ENCODE measurements around the gene TGM3.

Gene TGM3

GRCh38 chr20:2330090-2330695, 34.4 kb downstream of the TGM3 start:
- Mint-ChIP-seq H3K36me3 (no peaks in the 10 kb centered on the region), H3K27ac (no peak overlapping the region), H3K4me3 (no peak overlapping the region), H3K4me1 (no peaks in the 10 kb centered on the region), H3K9me3 (no peaks in the 10 kb centered on the region), H3K27me3 (peaks cover 23 to 39% of the 10 kb centered on the region in 2 donors)
- no peak for DNase-seq
- ATAC-seq (replicated peaks): no peak

DNA sequence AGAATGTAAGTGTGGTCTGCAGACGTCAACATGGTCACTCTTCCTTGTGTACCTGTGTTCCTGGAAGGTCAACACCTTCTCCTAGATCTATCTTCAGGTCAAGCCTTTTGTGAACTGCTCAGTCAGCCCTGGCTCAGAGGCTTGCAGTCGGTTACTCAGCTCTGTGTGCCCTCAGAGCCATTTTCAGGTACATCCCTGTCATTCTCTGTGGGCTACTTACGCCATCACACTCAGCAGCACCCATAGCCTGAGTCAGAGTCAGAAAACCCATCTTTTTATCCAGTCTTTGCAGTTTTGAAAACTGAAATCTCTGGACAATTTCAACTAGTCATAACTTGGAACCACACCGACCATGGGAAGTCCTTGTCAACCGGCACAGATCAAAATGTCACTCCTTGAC, 35.3 kb downstream of the TGM3 start:
- H3K36me3 Mint-ChIP-seq: no peaks in the 10 kb centered on the region
- H3K4me3 Mint-ChIP-seq: no peak overlapping the region
- no peaks in the 10 kb centered on the region for H3K9me3 Mint-ChIP-seq
- H3K4me1 Mint-ChIP-seq: no peaks in the 10 kb centered on the region
- H3K27ac Mint-ChIP-seq: no peak overlapping the region
- peaks cover 16 to 37% of the 10 kb centered on the region in 2 donors for H3K27me3 Mint-ChIP-seq
- ATAC-seq (replicated peaks): no peak
- no peak for DNase-seq

DNA sequence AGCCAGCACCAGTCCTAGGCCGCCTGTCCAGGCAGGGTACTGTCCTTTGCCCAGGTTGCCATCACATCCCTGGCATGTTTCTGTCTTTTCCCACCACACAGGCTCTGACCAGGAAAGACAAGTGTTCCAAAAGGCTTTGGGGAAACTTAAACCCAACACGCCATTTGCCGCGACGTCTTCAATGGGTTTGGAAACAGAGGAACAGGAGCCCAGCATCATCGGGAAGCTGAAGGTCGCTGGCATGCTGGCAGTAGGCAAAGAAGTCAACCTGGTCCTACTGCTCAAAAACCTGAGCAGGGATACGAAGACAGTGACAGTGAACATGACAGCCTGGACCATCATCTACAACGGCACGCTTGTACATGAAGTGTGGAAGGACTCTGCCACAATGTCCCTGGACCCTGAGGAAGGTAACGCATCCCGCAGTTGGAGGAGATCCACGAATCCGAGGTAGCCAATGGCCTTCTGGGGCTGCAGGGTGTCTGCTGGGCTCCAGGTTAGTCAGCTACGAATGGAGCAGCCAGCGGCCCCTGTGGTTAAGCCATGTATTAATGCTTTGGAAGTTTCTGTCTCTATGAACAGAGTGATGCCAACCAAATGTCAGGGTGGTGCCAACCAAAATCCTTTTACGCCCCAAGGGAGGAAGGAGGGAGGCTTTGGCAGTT, 36.2 kb downstream of the TGM3 start:
- Mint-ChIP-seq H3K9me3 (no peaks in the 10 kb centered on the region), H3K36me3 (no peaks in the 10 kb centered on the region), H3K27ac (no peak overlapping the region), H3K4me3 (no peak overlapping the region), H3K27me3 (peaks cover 14 to 33% of the 10 kb centered on the region in 2 donors), H3K4me1 (no peaks in the 10 kb centered on the region)
- ATAC-seq (replicated peaks): no peak
- DNase-seq: no peak

DNA sequence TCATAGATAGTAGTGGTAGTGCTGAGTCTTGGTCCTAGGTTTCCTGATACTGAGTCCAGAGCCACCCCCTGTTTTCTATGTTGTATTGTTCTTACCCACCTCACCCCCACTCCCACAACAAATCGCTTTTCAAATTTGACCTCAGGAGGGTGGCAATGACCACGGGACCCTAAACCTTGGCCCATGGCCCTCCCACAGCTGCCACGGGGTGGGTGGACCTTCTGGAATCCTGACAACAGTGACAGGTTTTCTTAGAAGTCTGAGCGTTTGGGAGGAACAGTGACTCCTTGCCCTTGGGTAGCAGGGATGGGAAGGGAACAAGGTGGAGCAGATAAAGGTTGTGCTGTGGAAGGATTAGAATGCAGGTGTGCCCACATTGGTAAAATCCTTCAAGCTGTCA, 36.9 kb downstream of the TGM3 start:
- H3K9me3 Mint-ChIP-seq: no peaks in the 10 kb centered on the region
- H3K27me3 Mint-ChIP-seq: peaks cover 15 to 29% of the 10 kb centered on the region in 2 donors
- no peaks in the 10 kb centered on the region for H3K36me3 Mint-ChIP-seq

GRCh38 chr20:2333821-2334220, 38.0 kb downstream of the TGM3 start:
- no peak overlapping the region for H3K27ac Mint-ChIP-seq
- H3K4me1 Mint-ChIP-seq: no peaks in the 10 kb centered on the region
- ATAC-seq (replicated peaks) (no peak), DNase-seq (no peak)
- no peaks in the 10 kb centered on the region for H3K9me3 Mint-ChIP-seq
- no peaks in the 10 kb centered on the region for H3K36me3 Mint-ChIP-seq
- H3K4me3 Mint-ChIP-seq: no peak overlapping the region
- H3K27me3 Mint-ChIP-seq: peaks cover 15 to 21% of the 10 kb centered on the region in 2 donors

More for the DNA sequence above, 36.9 kb downstream of the TGM3 start:
- DNase-seq (no peak), ATAC-seq (replicated peaks) (no peak)
- Mint-ChIP-seq H3K27ac (no peak overlapping the region), H3K4me3 (no peak overlapping the region), H3K4me1 (no peaks in the 10 kb centered on the region)

DNA sequence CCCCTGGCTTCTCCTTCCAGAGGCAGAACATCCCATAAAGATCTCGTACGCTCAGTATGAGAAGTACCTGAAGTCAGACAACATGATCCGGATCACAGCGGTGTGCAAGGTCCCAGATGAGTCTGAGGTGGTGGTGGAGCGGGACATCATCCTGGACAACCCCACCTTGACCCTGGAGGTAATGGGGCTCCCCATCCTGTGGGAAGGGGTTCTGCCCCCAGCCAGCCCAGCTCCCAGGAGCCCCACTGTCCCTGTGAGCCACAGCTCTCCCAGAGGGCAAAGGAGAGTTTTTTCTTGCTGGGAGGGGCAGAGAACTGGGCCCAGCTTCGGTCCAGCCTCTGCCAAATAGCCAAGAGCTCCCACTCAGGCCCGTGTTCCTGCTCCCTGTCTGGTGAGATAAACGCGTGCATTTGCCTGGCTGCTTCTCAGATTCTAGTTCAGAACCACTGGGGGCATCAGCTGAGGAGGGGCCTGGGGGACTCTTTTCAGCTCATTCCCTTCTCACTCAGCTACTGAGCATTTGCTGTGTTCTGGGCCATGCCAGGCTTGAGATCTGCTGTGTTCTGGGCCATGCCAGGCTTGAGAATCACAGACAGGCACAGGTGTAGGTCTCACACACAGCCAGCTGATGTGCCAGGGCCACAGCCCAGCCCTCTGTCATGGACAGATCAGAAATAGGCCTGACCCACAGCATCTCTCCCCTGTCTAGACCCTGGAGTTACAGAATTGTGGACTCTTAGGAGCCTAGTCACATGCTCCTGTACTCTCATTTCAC, 39.5 kb downstream of the TGM3 start:
- no peak for DNase-seq
- Mint-ChIP-seq H3K27ac (no peak overlapping the region), H3K36me3 (peaks cover 0 to 1% of the 10 kb centered on the region in 2 donors), H3K27me3 (peaks cover 19 to 20% of the 10 kb centered on the region in 2 donors), H3K4me1 (no peaks in the 10 kb centered on the region), H3K9me3 (no peaks in the 10 kb centered on the region), H3K4me3 (no peak overlapping the region)
- peak in 1 of 2 donors; percentile 21 for ATAC-seq (replicated peaks)

DNA sequence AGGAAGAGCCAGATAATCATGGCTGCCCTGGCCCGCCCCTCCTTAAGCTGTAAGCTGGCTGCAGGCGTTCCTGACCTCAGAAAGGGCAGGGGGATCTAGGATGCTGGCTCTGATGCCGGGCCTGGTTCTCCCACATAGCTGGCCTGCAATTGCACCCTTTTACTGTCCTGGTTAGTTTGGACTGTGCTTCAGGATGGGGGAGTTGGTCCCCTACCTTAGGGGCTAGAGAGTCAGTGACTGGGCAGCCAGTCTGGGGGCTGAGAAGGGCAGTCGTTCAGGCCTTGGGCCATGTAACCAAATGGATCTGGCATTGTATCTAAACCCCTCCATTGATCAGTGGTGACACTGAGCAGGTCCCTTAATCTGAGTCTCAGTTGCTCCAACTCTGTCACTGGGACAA, 40.7 kb downstream of the TGM3 start:
- ATAC-seq (replicated peaks): no peak
- peaks cover 23 to 27% of the 10 kb centered on the region in 2 donors for H3K27me3 Mint-ChIP-seq
- H3K4me3 Mint-ChIP-seq: no peak overlapping the region
- H3K4me1 Mint-ChIP-seq: no peaks in the 10 kb centered on the region
- H3K27ac Mint-ChIP-seq: no peak overlapping the region
- no peaks in the 10 kb centered on the region for H3K9me3 Mint-ChIP-seq
- DNase-seq: no peak
- peaks cover 0 to 1% of the 10 kb centered on the region in 2 donors for H3K36me3 Mint-ChIP-seq

DNA sequence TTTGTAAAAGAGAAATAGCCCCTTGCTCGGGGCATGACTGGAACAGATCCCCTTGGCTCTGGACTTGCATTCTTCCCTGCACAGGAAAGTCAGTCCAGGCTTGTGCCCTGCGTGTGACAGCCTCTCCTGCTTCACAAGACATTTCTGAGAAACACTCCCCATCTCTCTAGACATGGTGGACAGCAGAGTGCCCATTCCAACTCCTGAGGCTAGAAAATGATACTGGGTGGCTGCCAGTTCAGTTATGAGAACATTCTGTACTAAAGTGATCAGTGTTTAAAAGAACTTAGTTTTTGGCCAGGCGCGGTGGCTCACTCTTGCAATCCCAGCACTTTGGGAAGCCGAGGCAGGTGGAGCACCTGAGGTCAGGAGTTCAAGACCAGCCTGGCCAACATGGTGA, 41.3 kb downstream of the TGM3 start:
- peaks cover 26 to 32% of the 10 kb centered on the region in 2 donors for H3K27me3 Mint-ChIP-seq
- H3K4me1 Mint-ChIP-seq: no peaks in the 10 kb centered on the region
- ATAC-seq (replicated peaks) (no peak), DNase-seq (no peak)
- no peak overlapping the region for H3K4me3 Mint-ChIP-seq
- H3K36me3 Mint-ChIP-seq: peaks cover 0 to 1% of the 10 kb centered on the region in 2 donors
- H3K9me3 Mint-ChIP-seq: no peaks in the 10 kb centered on the region
- H3K27ac Mint-ChIP-seq: no peak overlapping the region

GRCh38 chr20:2338411-2339066, 42.7 kb downstream of the TGM3 start:
- peaks cover 0 to 1% of the 10 kb centered on the region in 2 donors for H3K36me3 Mint-ChIP-seq
- H3K27ac Mint-ChIP-seq: no peak overlapping the region
- no peak for DNase-seq
- H3K4me1 Mint-ChIP-seq: no peaks in the 10 kb centered on the region
- H3K4me3 Mint-ChIP-seq: no peak overlapping the region
- ATAC-seq (replicated peaks): no peak
- H3K9me3 Mint-ChIP-seq: no peaks in the 10 kb centered on the region
- peaks cover 29 to 38% of the 10 kb centered on the region in 2 donors for H3K27me3 Mint-ChIP-seq

DNA sequence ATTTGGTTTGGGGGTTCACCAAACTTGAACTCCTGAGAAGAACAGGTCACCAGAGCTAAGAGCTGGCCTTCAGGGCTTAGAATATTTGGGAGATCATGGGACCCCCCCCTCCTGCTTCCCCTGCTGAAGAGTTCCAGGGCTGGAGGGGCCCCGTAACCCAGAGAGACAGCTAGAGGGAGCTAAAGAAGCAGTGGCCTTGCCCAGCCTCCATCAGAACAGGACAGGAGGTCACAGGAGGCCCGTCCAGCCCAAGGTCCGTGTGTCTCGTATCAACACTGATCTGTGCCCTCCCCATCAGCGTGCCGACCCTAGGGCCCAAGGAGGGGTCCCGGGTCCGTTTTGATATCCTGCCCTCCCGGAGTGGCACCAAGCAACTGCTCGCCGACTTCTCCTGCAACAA, 44.3 kb downstream of the TGM3 start:
- peaks cover 0 to 1% of the 10 kb centered on the region in 2 donors for H3K36me3 Mint-ChIP-seq
- H3K27ac Mint-ChIP-seq: no peak overlapping the region
- H3K4me1 Mint-ChIP-seq: no peaks in the 10 kb centered on the region
- ATAC-seq (replicated peaks) (no peak), DNase-seq (no peak)
- no peak overlapping the region for H3K4me3 Mint-ChIP-seq
- H3K9me3 Mint-ChIP-seq: no peaks in the 10 kb centered on the region
- peaks cover 29 to 38% of the 10 kb centered on the region in 2 donors for H3K27me3 Mint-ChIP-seq

DNA sequence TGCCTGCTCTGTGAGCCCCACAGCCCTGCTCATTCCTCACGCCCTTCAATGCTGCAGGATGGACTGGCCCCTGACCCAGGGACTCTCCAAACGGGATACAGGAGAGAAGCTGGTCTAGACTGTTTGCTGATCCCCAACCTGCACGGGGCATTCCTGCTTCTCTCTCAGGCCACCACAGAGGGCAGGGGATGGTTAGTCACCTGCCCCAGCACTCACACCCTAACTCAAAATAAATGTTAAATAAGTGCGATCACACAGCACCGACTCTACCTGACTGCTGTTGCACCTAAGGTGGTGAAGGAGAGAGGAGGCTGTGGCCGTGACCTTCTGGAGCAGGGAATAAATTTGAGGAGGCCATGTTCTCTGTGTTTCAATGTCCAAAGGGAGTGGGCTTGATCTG, 45.0 kb downstream of the TGM3 start:
- H3K36me3 Mint-ChIP-seq: peaks cover 0 to 1% of the 10 kb centered on the region in 2 donors
- no peak overlapping the region for H3K4me3 Mint-ChIP-seq
- no peak overlapping the region for H3K27ac Mint-ChIP-seq
- peaks cover 29 to 35% of the 10 kb centered on the region in 2 donors for H3K27me3 Mint-ChIP-seq
- H3K4me1 Mint-ChIP-seq: no peaks in the 10 kb centered on the region
- no peaks in the 10 kb centered on the region for H3K9me3 Mint-ChIP-seq
- ATAC-seq (replicated peaks) (no peak), DNase-seq (no peak)

GRCh38 chr20:2341336-2341735, 45.5 kb downstream of the TGM3 start:
- no peaks in the 10 kb centered on the region for H3K9me3 Mint-ChIP-seq
- H3K27ac Mint-ChIP-seq: no peak overlapping the region

GRCh38 chr20:2342243-2342642, 46.4 kb downstream of the TGM3 start:
- no peaks in the 10 kb centered on the region for H3K4me1 Mint-ChIP-seq
- H3K27ac Mint-ChIP-seq: no peak overlapping the region
- DNase-seq (no peak), ATAC-seq (replicated peaks) (no peak)
- H3K4me3 Mint-ChIP-seq: no peak overlapping the region
- H3K9me3 Mint-ChIP-seq: no peaks in the 10 kb centered on the region
- H3K27me3 Mint-ChIP-seq: peaks cover 26 to 30% of the 10 kb centered on the region in 2 donors
- H3K36me3 Mint-ChIP-seq: peaks cover 0 to 1% of the 10 kb centered on the region in 2 donors

More at GRCh38 chr20:2341336-2341735, 45.5 kb downstream of the TGM3 start:
- ATAC-seq (replicated peaks) (no peak), DNase-seq (no peak)
- peaks cover 29 to 30% of the 10 kb centered on the region in 2 donors for H3K27me3 Mint-ChIP-seq
- H3K36me3 Mint-ChIP-seq: peaks cover 0 to 1% of the 10 kb centered on the region in 2 donors
- no peaks in the 10 kb centered on the region for H3K4me1 Mint-ChIP-seq
- no peak overlapping the region for H3K4me3 Mint-ChIP-seq

GRCh38 chr20:2346188-2346587, 50.4 kb downstream of the TGM3 start:
- Mint-ChIP-seq H3K27me3 (peaks cover 27 to 39% of the 10 kb centered on the region in 2 donors), H3K27ac (no peak overlapping the region), H3K4me3 (no peak overlapping the region), H3K36me3 (no peaks in the 10 kb centered on the region), H3K4me1 (no peaks in the 10 kb centered on the region), H3K9me3 (peaks cover 0 to 1% of the 10 kb centered on the region in 2 donors)
- DNase-seq: no peak
- ATAC-seq (replicated peaks): no peak
